CD14-positive monocyte (primary cell): ENCODE measurements around the gene PIH1D2. TPM values are rescaled to one million over a fixed set of nuclear protein-coding genes. Genes with fewer than 3 reads are reported as not detected.

ENCODE experiments used
- DNase-seq, 3 donors: peaks; one replicate each; pipeline ENCODE4 v3.0.0-alpha.2; 2011 to 2022
- H2AFZ ChIP-seq: 2 replicates; pipeline ENCODE4 v1.6.0; 2012; ENCODE audit warnings: mild to moderate bottlenecking, low read depth, low read length, inconsistent platforms; ENCODE audit not compliant: insufficient read depth, poor library complexity, severe bottlenecking
- H3K27ac ChIP-seq, 2 donors: 1 replicate in 1 of 2; 2 replicates in 1 of 2; pipeline ENCODE4 v1.5.1; 2012 to 2013; ENCODE audit warnings: low read length in 2 of 2, control low read depth in 1 of 2, inconsistent platforms in 1 of 2, low read depth in 1 of 2, mild to moderate bottlenecking in 1 of 2
- H3K27me3 ChIP-seq, 2 donors: one replicate each; pipeline versions ENCODE4 v1.6.0 to v1.6.1; 2011 to 2013; ENCODE audit warnings: low read length in 2 of 2; ENCODE audit not compliant: control insufficient read depth in 2 of 2, insufficient read depth in 2 of 2
- H3K36me3 ChIP-seq, 2 donors: replicated peaks in 1 of 2; 1 replicate in 1 of 2; 2 replicates in 1 of 2; pipeline versions ENCODE4 v1.5.1 to v1.6.1; 2012 to 2013; ENCODE audit warnings: low read length in 2 of 2, control low read depth in 1 of 2, inconsistent platforms in 1 of 2, mild to moderate bottlenecking in 1 of 2; ENCODE audit not compliant: insufficient read depth in 2 of 2, control insufficient read depth in 1 of 2
- H3K4me1 ChIP-seq, 2 donors: 1 replicate in 1 of 2; 2 replicates in 1 of 2; pipeline versions ENCODE4 v1.5.1 to v1.6.1; 2012 to 2013; ENCODE audit warnings: low read length in 2 of 2, control low read depth in 1 of 2, inconsistent platforms in 1 of 2, mild to moderate bottlenecking in 1 of 2, moderate library complexity in 1 of 2; ENCODE audit not compliant: insufficient read depth in 2 of 2, control insufficient read depth in 1 of 2
- H3K4me2 ChIP-seq: replicated peaks from 2 replicates; pipeline ENCODE3; 2012; ENCODE audit warnings: low read length, moderate library complexity, mild to moderate bottlenecking; ENCODE audit not compliant: poor library complexity, severe bottlenecking; ENCODE audit errors: extremely low read depth
- H3K4me3 ChIP-seq, 3 experiments: fragments of 200-600 bp in 1 of 3; sonication (generic) in 1 of 3; replicated peaks in 1 of 3; 1 replicate in 2 of 3; 2 replicates in 1 of 3; pipeline ENCODE4 v1.5.1; 2011 to 2013; ENCODE audit warnings: low read length in 3 of 3, mild to moderate bottlenecking in 3 of 3, control low read depth in 2 of 3, low read depth in 2 of 3, inconsistent platforms in 1 of 3, moderate library complexity in 1 of 3
- H3K79me2 ChIP-seq: 2 replicates; pipeline ENCODE4 v1.6.0; 2012; ENCODE audit warnings: mild to moderate bottlenecking, control low read depth, inconsistent platforms, low read length, moderate library complexity; ENCODE audit not compliant: insufficient read depth
- H3K9ac ChIP-seq: 2 replicates; pipeline ENCODE4 v1.6.0; 2017; ENCODE audit warnings: low read length, mild to moderate bottlenecking; ENCODE audit not compliant: insufficient read depth, poor library complexity, severe bottlenecking
- H3K9me3 ChIP-seq, 2 donors: replicated peaks in 1 of 2; 1 replicate in 1 of 2; 2 replicates in 1 of 2; pipeline versions ENCODE4 v1.5.1 to v1.6.1; 2012 to 2013; ENCODE audit warnings: low read length in 2 of 2, control low read depth in 1 of 2; ENCODE audit not compliant: control insufficient read depth in 1 of 2, insufficient read depth in 1 of 2
- H4K20me1 ChIP-seq: 2 replicates; pipeline ENCODE4 v1.6.0; 2012; ENCODE audit warnings: mild to moderate bottlenecking, low read length, control low read depth, moderate library complexity; ENCODE audit not compliant: insufficient read depth
- H3K27ac Mint-ChIP-seq, 7 donors: one replicate each; pipeline ENCODE4 v1.8.0; 2020; ENCODE audit warnings: mild to moderate bottlenecking in 7 of 7, mixed read lengths in 7 of 7, moderate library complexity in 6 of 7, inconsistent platforms in 2 of 7
- H3K27me3 Mint-ChIP-seq, 3 donors: one replicate each; pipeline ENCODE4 v1.8.0; 2021 to 2022; ENCODE audit warnings: low read depth in 3 of 3, mild to moderate bottlenecking in 3 of 3, mixed read lengths in 3 of 3, moderate library complexity in 3 of 3, inconsistent platforms in 1 of 3
- H3K36me3 Mint-ChIP-seq, 2 donors: one replicate each; pipeline ENCODE4 v1.8.0; 2020; ENCODE audit warnings: mixed read lengths in 2 of 2, inconsistent platforms in 1 of 2, mild to moderate bottlenecking in 1 of 2
- H3K4me1 Mint-ChIP-seq: one replicate; pipeline ENCODE4 v1.8.0; 2020; ENCODE audit warnings: mild to moderate bottlenecking, mixed read lengths
- H3K4me3 Mint-ChIP-seq, 2 donors: one replicate each; pipeline ENCODE4 v1.8.0; 2020; ENCODE audit warnings: mild to moderate bottlenecking in 2 of 2, mixed read lengths in 2 of 2, moderate library complexity in 1 of 2
- H3K9me3 Mint-ChIP-seq, 7 donors: one replicate each; pipeline ENCODE4 v1.8.0; 2020 to 2022; ENCODE audit warnings: mixed read lengths in 7 of 7, mild to moderate bottlenecking in 6 of 7, moderate library complexity in 6 of 7, inconsistent platforms in 2 of 7
- WGBS: methylation state at CpG from one replicate; pipeline ENCODE4 v1.1.5; 2013; ENCODE audit warnings: missing lambda C conversion rate; ENCODE audit not compliant: insufficient coverage; 5-methylcytosine and 5-hydroxymethylcytosine counted together
- intact Hi-C, 2 donors: fragments of 100-400 bp; cut with micrococcal nuclease; formaldehyde crosslinking; loops; one replicate each; pipeline versions ENCODE4 v1.15.0 to v1.15.1; 2023
- polyA plus RNA-seq, 3 donors: library from polyadenylated mRNA; depleted of rRNA in 1 of 3; unstranded in 2 of 3; stranded (reverse) in 1 of 3; fragments of 300-500 nt in 2 of 3; fragments of >200 nt in 1 of 3; fragmentation: Illumina TruSeq in 2 of 3; gene quantifications; 1 replicate in 2 of 3; 2 replicates in 1 of 3; pipeline ENCODE4 v1.2.3, GENCODE V29; 2012 to 2021
- TF ChIP-seq, protein P1 (sequence below): fragments of 200-600 bp; IDR thresholded peaks from one replicate; pipeline ENCODE4 v1.8.0; 2022; ENCODE audit warnings: antibody characterized with exemption, mild to moderate bottlenecking

PIH1D2 gene
- polyA plus RNA-seq, 3 donors, result not detected

DNA sequence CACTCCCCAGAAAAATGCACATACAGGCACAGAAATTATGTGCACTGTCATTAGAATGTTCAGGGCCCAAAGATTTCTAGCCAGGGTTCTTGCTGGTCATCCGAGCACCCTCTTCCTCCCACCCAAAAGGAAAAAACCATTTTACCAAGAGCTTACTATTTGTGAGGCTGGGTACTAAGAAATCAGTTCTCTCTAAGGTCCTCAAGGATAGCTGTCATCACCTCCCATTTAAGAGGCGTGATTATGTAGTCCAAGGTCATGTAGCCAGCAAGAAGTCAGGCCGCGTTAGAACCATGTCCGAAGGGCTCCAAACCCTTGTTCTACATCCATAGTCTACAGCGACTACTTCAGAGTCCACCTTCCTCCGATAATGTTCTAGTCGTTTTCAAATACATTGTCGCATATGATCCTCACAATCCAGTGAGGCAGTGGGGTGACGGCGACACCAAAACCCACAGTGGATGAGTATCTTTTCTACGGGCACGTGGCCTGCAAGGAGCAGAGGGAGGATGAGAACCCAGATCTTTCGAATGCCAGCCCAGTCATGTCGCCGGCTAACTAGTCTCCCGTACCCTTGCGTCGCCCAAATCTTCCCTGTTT is 12.1 kb upstream of the PIH1D2 start:
- H3K27ac Mint-ChIP-seq, result peak overlapping the region; percentile 95 to 99 (median 98)
- Histone ChIP-seq H3K27ac (peak overlapping the region; percentile 63 to 99), H3K27me3 (no peaks in the 10 kb centered on the region), H3K4me1 (peaks cover 24 to 30% of the 10 kb centered on the region in 2 donors), H3K79me2 (peaks cover 57% of the 10 kb centered on the region), H3K4me3 (peak overlapping the region; percentile 89 to 100 (median 95)), H3K36me3 (peaks cover 58 to 74% of the 10 kb centered on the region in 2 donors), H4K20me1 (peaks cover 5% of the 10 kb centered on the region), H3K9me3 (no peaks in the 10 kb centered on the region), H3K4me2 (peak overlapping the region; percentile 98), H2AFZ (peak overlapping the region; percentile 99), H3K9ac (peak overlapping the region; percentile 88)
- peak overlapping the region; percentile 96 to 99 for H3K4me3 Mint-ChIP-seq
- peaks cover 41% of the 10 kb centered on the region for H3K4me1 Mint-ChIP-seq
- intact Hi-C loops, result loop anchor here (2.0 to 10.0 kb wide), 4 partner anchors 13 to 199 kb away; no protein-coding TSS in a partner anchor
- H3K36me3 Mint-ChIP-seq, result peaks cover 68 to 73% of the 10 kb centered on the region in 2 donors
- 5% methylated on average over 11 of the region's 19 CpGs for WGBS
- H3K27me3 Mint-ChIP-seq, result peaks cover 0 to 2% (median 0%) of the 10 kb centered on the region in 3 donors
- TF ChIP-seq, protein P1, sequence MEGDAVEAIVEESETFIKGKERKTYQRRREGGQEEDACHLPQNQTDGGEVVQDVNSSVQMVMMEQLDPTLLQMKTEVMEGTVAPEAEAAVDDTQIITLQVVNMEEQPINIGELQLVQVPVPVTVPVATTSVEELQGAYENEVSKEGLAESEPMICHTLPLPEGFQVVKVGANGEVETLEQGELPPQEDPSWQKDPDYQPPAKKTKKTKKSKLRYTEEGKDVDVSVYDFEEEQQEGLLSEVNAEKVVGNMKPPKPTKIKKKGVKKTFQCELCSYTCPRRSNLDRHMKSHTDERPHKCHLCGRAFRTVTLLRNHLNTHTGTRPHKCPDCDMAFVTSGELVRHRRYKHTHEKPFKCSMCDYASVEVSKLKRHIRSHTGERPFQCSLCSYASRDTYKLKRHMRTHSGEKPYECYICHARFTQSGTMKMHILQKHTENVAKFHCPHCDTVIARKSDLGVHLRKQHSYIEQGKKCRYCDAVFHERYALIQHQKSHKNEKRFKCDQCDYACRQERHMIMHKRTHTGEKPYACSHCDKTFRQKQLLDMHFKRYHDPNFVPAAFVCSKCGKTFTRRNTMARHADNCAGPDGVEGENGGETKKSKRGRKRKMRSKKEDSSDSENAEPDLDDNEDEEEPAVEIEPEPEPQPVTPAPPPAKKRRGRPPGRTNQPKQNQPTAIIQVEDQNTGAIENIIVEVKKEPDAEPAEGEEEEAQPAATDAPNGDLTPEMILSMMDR, result no peak
- peak in 2 of 3 donors; percentile 22 to 33 for DNase-seq
- no peaks in the 10 kb centered on the region for H3K9me3 Mint-ChIP-seq

DNA sequence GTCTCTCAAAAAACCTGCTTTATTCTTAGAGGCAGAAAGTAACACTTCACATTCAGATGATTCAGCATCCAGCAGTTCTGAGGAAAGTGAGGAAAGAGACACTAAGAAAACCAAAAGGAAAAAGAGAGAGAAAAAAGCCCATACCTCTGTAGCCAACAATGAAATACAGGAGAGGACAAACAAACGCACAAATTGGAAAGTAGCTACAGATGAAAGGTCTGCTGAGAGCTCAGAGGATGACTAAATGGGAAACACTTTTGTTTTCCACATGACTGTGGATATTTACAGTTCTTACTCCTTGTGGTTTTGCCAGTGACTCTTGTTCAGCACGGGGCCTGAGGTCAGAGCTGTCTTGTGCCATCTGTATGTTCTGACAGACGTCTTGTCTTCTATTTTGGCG is 8.9 kb upstream of the PIH1D2 start:
- H3K27ac Mint-ChIP-seq, result peak overlapping the region in 2 of 7 donors; percentile 5 to 90

More for the DNA sequence above, 8.9 kb upstream of the PIH1D2 start:
- Histone ChIP-seq H3K9me3 (no peaks in the 10 kb centered on the region), H4K20me1 (peaks cover 5% of the 10 kb centered on the region), H3K9ac (no peak overlapping the region), H3K27me3 (no peaks in the 10 kb centered on the region), H2AFZ (no peak overlapping the region), H3K27ac (peak overlapping the region in 1 of 2 donors; percentile 25), H3K4me2 (no peak overlapping the region), H3K79me2 (peaks cover 34% of the 10 kb centered on the region), H3K36me3 (peaks cover 61 to 75% of the 10 kb centered on the region in 2 donors), H3K4me1 (peaks cover 16 to 19% of the 10 kb centered on the region in 2 donors), H3K4me3 (no peak overlapping the region)
- peaks cover 63 to 70% of the 10 kb centered on the region in 2 donors for H3K36me3 Mint-ChIP-seq
- peaks cover 20% of the 10 kb centered on the region for H3K4me1 Mint-ChIP-seq
- intact Hi-C loops, result loop anchor here in 1 of 2 donors (10.0 kb wide), 2 partner anchors 158 to 202 kb away; no protein-coding TSS in a partner anchor
- no peaks in the 10 kb centered on the region for H3K9me3 Mint-ChIP-seq
- no peak overlapping the region for H3K4me3 Mint-ChIP-seq
- DNase-seq, result no peak
- H3K27me3 Mint-ChIP-seq, result peaks cover 0 to 2% (median 0%) of the 10 kb centered on the region in 3 donors
- TF ChIP-seq, protein P1, result no peak
- WGBS, result 75% methylated on average over 2 of the region's 4 CpGs
